GM18907 (cell line): Measurements from ENCODE around the gene UMODL1.

Experiments used
- ATAC-seq: cut with Tn5 transposase; IDR thresholded peaks from one replicate; pipeline ENCODE4 v1.9.1; 2021; ENCODE audit warnings: mild to moderate bottlenecking, moderate library complexity; ENCODE audit not compliant: unreplicated experiment

Gene UMODL1

DNA sequence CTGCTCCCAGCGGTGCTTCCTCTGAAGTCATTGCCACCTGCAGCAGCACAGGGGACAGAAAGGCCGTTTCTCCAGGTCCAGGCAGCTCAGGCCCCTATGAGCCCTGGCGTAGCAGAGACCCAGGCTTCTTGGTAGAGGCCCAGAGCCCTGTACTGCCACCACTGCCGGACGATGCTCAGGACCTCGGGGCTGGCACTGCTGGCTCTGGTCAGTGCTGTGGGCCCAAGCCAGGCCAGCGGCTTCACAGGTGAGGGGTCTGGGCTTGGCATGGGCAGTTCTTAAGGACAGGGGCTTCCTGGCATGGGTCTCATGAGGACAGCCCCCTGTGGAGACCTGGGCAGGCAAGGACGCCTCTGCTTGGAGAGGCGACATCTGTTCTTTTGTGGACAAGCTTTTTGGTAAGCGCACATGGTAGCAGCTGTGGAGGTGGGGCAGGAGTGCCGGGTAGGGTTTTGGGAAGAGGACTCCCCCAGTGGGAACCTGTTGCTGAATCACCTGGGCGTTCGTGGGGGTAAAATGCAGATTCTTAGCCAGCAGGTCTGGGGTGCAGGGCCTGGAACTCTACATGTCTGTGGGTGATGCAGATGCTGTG, at the start of gene UMODL1:
TSS of gene UMODL1 (plus strand) at position 172 of the 592 bp plus-strand sequence. CDS start at position 172, 0 bp downstream.
- no peak for ATAC-seq

GRCh38 chr21:42021371-42022090, 49.6 kb upstream of the UMODL1 start:
- no peak for ATAC-seq

DNA sequence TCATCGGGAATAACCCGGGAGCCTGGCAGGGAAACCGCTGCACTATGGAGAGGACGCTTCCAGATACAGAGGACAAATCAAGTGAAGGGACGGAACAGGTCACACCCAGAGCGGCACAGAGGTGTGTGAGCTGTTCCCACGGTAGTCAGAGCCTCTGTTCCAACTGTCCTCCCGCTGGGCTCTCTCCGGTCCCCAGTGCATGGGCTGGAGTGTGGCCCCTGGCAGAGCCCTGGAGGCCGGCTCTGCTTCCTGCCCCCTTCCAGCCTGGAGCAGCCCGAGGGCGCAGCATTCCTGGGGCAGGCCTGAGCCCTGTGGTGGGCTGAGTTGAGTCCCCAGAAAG, 49.1 kb upstream of the UMODL1 start:
- ATAC-seq = no peak

DNA sequence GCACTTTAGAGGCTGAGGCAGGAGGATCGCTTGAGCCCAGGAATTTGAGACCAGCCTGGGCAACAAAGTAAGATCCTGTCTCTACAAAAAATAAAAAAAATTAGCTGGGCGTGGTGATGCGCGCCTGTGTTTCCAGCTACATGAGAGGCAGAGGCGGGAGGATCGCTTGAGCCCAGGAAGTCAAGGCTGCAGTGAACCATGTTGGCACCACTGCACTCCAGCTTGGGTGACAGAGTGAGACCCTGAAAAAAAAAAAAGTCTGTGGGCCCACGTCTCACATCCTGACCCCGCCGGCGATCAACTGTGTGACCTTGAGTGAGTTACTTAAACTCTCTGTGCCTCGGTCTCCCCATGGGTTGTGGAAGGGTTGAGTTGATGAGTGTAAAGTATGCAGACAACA, 48.2 kb upstream of the UMODL1 start:
- ATAC-seq = no peak

GRCh38 chr21:42025376-42026081, 45.6 kb upstream of the UMODL1 start:
- ATAC-seq = no peak

GRCh38 chr21:42026082-42026435, 45.1 kb upstream of the UMODL1 start:
- ATAC-seq = no peak

DNA sequence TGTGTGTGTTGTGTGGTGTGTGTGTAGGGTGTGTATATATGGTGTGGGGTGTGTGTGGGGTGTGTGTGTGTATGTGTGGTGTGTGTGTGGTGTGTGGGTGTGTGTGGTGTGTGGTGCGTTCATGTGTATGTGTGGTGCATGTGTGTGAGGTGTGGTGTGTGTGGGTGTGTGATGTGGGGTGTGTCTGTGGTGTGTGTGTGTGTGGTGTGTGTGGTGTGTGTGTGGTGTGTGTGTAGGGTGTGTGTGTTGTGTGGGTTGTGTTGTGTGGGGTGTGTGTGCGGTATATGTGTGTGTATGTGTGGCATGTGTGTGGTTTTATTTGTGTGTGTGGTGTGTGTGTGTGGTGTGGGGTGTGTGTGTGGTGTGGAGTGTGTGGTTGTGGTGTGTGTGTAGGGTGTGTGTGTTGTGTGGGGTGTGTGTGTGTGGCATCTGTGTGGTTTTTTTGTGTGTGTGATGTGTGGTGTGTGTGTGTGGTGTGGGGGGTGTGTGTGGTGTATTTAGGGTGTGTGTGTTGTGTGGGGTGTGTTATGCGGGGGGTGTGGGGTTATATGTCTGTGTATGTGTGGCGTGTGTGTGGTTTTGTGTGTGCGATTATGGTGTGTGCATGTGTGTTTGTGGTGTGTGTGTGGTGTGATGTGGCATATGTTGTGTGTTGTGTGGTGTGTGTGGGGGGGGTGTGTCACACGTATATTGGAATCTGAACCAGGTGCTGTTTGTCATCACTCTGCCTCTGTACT, 43.9 kb upstream of the UMODL1 start:
- no peak for ATAC-seq

- no peak for ATAC-seq
Measured at GRCh38 chr21:42027822-42028765, 43.0 kb upstream of the UMODL1 start.

DNA sequence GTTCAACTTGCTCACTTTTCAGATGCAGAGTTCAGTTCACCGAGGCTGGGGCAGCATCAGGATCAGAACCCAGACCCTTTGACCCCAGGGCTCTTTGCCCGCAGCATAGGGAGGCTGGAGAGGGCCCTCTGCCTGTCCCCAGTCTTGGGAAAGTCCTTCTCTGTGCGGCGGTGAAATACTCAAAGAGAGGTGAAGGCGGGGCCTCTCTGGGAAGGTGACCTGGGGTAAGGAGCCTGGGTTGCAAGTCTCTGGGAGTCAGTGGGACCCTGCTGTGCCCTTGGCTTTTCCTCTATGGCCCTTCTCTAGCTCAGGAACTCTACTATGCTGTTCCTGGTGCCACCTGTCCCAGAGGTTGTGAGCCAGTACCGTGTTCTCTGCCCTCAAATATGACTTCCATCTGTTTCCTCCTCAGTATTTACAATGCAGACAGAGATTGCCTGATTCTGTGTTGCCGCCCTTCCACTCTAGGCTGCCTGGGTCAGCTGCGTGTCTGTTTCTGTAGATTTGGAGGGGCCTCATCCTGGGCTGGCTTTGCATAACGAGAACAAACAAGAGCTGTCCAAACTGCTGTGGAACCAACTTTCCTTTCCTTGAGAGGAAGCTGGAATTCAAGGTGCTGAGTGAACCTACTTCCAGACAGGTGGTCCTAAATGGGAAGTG, 42.2 kb upstream of the UMODL1 start:
- ATAC-seq = no peak

DNA sequence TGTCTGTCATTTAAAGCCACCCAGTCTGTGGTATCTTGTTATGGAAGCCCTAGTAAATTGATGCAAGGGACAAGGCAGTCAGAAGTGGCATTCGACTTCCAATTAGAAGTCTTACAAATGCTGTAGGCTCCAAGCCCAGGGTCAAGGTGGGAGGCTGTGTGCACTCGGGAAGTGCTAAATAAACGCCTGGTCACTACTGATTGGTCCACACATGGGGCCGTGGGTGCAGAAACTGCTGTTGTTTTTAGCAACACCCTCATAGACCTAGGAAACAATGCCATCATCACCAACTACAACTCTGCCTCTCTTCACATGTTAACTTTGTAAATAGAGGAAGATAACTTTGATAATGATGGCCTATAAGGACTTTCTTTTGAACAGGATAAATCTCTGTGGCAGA, 40.8 kb upstream of the UMODL1 start:
- ATAC-seq = no peak

GRCh38 chr21:42031241-42031640, 39.9 kb upstream of the UMODL1 start:
- ATAC-seq = no peak

DNA sequence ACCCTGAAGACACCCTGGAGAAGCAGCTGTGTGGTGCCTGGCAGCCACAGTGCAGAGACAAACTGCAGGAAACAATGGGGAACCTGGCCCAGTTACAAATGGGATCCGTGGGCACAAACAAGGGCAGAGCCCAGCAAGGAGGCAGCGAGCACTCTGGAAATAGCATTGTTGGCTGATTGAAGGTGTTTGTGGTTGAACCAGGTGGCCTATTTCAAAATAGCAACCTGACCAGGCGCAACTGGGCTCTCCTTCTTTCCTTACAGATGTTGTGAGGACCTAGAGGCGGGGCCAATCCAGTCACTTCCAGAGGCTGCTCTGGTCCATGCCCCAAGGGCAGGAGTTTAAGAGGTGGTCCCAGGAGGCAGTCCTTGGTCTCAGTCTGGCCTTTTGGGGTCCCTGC, 39.3 kb upstream of the UMODL1 start:
- ATAC-seq = no peak

DNA sequence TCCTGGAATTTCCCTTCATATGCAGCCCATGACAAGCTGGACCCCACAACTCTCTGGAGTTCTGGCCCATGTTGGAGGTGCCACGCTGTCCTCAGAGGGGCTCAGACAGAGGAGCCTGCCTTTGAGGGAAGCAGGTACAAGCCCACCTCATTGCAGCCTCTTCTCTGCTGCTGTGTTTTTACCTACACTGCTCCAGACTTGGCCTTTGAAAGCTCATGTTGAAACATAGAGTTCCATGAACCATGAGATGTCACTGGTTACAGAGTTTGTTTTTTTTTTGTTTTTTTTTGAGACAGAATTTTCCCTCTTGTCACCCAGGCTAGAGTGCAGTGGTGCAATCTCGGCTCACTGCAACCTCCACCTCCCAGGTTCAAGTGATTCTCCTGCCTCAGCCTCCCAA, 38.9 kb upstream of the UMODL1 start:
- no peak for ATAC-seq

DNA sequence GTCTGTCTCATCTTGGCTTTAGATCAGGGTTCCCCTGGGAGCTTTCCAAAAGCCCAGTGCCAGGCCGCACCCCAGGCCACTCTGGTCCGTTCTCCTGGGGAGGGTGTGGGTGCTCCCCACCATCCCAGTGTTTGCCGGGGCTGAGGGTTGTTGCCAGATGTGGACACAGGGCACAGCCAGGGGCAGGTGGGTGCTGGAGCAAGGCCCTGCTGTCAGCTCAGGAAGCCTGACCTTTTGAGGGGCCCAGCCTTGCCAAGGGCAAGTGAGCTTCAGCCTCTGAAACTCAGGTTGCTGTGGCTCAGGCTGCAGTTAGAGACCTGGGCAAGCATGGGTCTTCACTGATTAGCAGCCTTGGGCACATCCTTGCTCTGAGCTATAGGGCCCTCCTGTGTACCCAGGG, 38.1 kb upstream of the UMODL1 start:
- no peak for ATAC-seq

GRCh38 chr21:42036313-42036712, 34.8 kb upstream of the UMODL1 start:
- no peak for ATAC-seq

DNA sequence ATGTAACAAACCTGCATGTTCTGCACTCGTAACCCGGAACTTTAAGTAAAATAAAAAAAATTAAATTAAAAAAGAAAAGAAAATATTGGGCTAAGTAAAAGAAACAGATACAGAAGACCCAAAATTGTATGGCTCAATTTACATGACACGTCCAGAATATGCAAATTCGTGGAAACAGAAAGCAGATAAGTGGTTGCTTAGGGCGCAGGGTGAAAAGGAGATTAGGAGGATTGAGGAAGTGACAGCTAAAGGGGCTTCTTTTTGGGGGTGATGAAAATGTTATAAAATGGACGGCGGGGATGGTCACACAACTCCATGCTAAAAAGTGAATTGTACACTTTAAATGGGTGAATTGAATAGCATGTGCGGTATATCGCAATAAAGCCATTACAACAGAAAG, 33.6 kb upstream of the UMODL1 start:
- no peak for ATAC-seq

DNA sequence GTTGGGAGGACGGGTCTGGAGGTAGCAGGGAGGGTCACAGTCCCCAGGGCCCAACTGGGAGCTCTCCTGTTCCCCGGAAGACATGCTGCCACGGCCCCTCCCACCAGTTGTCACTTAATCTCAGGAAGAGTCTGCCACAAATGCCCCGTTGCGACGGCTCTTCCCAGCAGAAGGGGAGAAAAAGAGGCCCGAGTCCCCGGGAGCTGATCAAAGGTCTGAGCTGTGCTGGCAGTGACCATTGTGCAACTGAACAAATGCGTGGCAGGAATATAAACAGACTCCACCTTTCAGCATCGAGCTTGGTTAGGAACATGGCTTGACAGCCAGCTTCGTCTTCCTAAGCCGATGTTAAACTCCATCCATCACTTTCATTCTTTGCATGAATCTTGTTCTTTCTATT, 33.2 kb upstream of the UMODL1 start:
- ATAC-seq = no peak

GRCh38 chr21:42038393-42038792, 32.7 kb upstream of the UMODL1 start:
- no peak for ATAC-seq

GRCh38 chr21:42038826-42039425, 32.2 kb upstream of the UMODL1 start:
- no peak for ATAC-seq

DNA sequence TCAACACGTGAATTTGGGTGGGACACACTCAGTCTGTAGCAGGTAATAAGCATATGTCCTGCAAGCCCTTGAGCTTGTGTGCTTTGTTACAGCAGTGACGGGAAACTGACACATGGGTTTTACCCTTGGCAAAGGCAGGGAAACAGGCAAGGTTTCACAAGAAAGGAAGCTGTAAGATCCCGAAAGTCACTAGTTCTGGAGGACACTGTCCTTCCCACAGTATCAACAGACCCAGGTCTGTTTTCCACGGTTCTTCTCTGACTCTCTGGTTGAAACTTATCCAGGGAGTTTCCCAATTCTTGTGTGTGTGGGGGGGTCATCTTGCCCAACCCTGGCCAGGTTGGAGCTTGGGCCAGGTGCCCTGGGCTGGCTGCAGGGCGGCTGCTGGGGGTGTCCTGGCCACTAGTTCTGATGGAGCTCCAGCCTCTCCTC, 31.6 kb upstream of the UMODL1 start:
- no peak for ATAC-seq
